ENCODE data around the gene DNM3. TPM values are rescaled to one million over a fixed set of nuclear protein-coding genes. Genes with fewer than 3 reads are reported as not detected.

DNM3 gene
- polyA plus RNA-seq, 3 donors: 0.15 TPM; not detected in 2

GRCh38 chr1:172277275-172277674 lies 436.0 kb downstream of the DNM3 start:
- Mint-ChIP-seq H3K27ac (no peak overlapping the region), H3K4me1 (peaks cover 8% of the 10 kb centered on the region), H3K4me3 (no peak overlapping the region), H3K36me3 (no peaks in the 10 kb centered on the region), H3K9me3 (peaks cover 0 to 2% (median 0%) of the 10 kb centered on the region in 7 donors), H3K27me3 (ENCODE audit: low read depth in 3 of 3) (peaks cover 0 to 3% (median 0%) of the 10 kb centered on the region in 3 donors)
- no peaks in the 10 kb centered on the region for H3K79me2 ChIP-seq (ENCODE audit: insufficient read depth, low read length)
- H2AFZ ChIP-seq (ENCODE audit: insufficient read depth, low read depth, low read length, poor library complexity, severe bottlenecking): no peak overlapping the region
- no peak for TF ChIP-seq CTCF (IDR thresholded peaks at IDR 0.05)
- no peaks in the 10 kb centered on the region for H3K9me3 ChIP-seq (replicated peaks in 1 of 2; ENCODE audit: control insufficient read depth in 1 of 2, insufficient read depth in 1 of 2, low read length in 2 of 2)
- DNase-seq: no peak
- H4K20me1 ChIP-seq (ENCODE audit: insufficient read depth, low read length): no peaks in the 10 kb centered on the region
- WGBS (ENCODE audit: insufficient coverage): 100% methylated on average over 1 of the region's 1 CpG
- intact Hi-C loops (cut with micrococcal nuclease): no loop called here
- no peak overlapping the region for H3K9ac ChIP-seq (ENCODE audit: insufficient read depth, low read length, poor library complexity, severe bottlenecking)
- H3K27ac ChIP-seq (ENCODE audit: low read depth in 1 of 2, low read length in 2 of 2): no peak overlapping the region
- H3K36me3 ChIP-seq (replicated peaks in 1 of 2; ENCODE audit: control insufficient read depth in 1 of 2, insufficient read depth in 2 of 2, low read length in 2 of 2): no peaks in the 10 kb centered on the region
- no peaks in the 10 kb centered on the region for H3K4me1 ChIP-seq (ENCODE audit: control insufficient read depth in 1 of 2, insufficient read depth in 2 of 2, low read length in 2 of 2)
- H3K4me2 ChIP-seq (replicated peaks; ENCODE audit: extremely low read depth, low read length, poor library complexity, severe bottlenecking): no peak overlapping the region
- H3K27me3 ChIP-seq (ENCODE audit: control insufficient read depth in 2 of 2, insufficient read depth in 2 of 2, low read length in 2 of 2): no peaks in the 10 kb centered on the region
- no peak overlapping the region for H3K4me3 ChIP-seq (replicated peaks in 1 of 3; ENCODE audit: low read depth in 2 of 3, low read length in 3 of 3)

- Mint-ChIP-seq H3K4me1 (peaks cover 8% of the 10 kb centered on the region), H3K4me3 (no peak overlapping the region)
- H3K9ac ChIP-seq (ENCODE audit: insufficient read depth, low read length, poor library complexity, severe bottlenecking): no peak overlapping the region
Observed at GRCh38 chr1:172277989-172278388, 436.7 kb downstream of the DNM3 start.

More at GRCh38 chr1:172277989-172278388, 436.7 kb downstream of the DNM3 start:
- no peak overlapping the region for H3K4me3 ChIP-seq (replicated peaks in 1 of 3; ENCODE audit: low read depth in 2 of 3, low read length in 3 of 3)
- intact Hi-C loops (cut with micrococcal nuclease): no loop called here
- no peaks in the 10 kb centered on the region for H3K36me3 ChIP-seq (replicated peaks in 1 of 2; ENCODE audit: control insufficient read depth in 1 of 2, insufficient read depth in 2 of 2, low read length in 2 of 2)
- no peak overlapping the region for H2AFZ ChIP-seq (ENCODE audit: insufficient read depth, low read depth, low read length, poor library complexity, severe bottlenecking)
- Mint-ChIP-seq H3K27ac (no peak overlapping the region), H3K9me3 (peaks cover 0 to 2% (median 0%) of the 10 kb centered on the region in 7 donors), H3K36me3 (no peaks in the 10 kb centered on the region), H3K27me3 (ENCODE audit: low read depth in 3 of 3) (peaks cover 0 to 3% (median 0%) of the 10 kb centered on the region in 3 donors)
- H3K4me2 ChIP-seq (replicated peaks; ENCODE audit: extremely low read depth, low read length, poor library complexity, severe bottlenecking): no peak overlapping the region
- WGBS (ENCODE audit: insufficient coverage): no CpG with 5 or more reads among the region's 1 CpG
- TF ChIP-seq CTCF (IDR thresholded peaks at IDR 0.05): no peak
- DNase-seq: no peak
- no peaks in the 10 kb centered on the region for H4K20me1 ChIP-seq (ENCODE audit: insufficient read depth, low read length)
- H3K27me3 ChIP-seq (ENCODE audit: control insufficient read depth in 2 of 2, insufficient read depth in 2 of 2, low read length in 2 of 2): no peaks in the 10 kb centered on the region
- no peak overlapping the region for H3K27ac ChIP-seq (ENCODE audit: low read depth in 1 of 2, low read length in 2 of 2)
- no peaks in the 10 kb centered on the region for H3K4me1 ChIP-seq (ENCODE audit: control insufficient read depth in 1 of 2, insufficient read depth in 2 of 2, low read length in 2 of 2)
- no peaks in the 10 kb centered on the region for H3K9me3 ChIP-seq (replicated peaks in 1 of 2; ENCODE audit: control insufficient read depth in 1 of 2, insufficient read depth in 1 of 2, low read length in 2 of 2)
- H3K79me2 ChIP-seq (ENCODE audit: insufficient read depth, low read length): no peaks in the 10 kb centered on the region
